Prostate gland (tissue), 2 donors: Measurements from ENCODE around the gene PHLDB1.

Experiments used
- POLR2A ChIP-seq: fragments of 450-650 bp; IDR thresholded peaks from one replicate; pipeline ENCODE4 v1.6.1; 2016; ENCODE audit warnings: antibody characterized with exemption, mild to moderate bottlenecking
- POLR2AphosphoS5 ChIP-seq: sonication (generic); formaldehyde crosslinking; IDR thresholded peaks from one replicate; pipeline ENCODE4 v1.6.1; 2017; ENCODE audit warnings: antibody characterized with exemption
- TF ChIP-seq, protein P1 (sequence below), 4 experiments: fragments of 200-600 bp in 2 of 4; fragments of 450-650 bp in 2 of 4; sonication (generic) in 2 of 4; IDR thresholded peaks; 1 replicate in 3 of 4; 2 replicates in 1 of 4; pipeline ENCODE4 v1.5.1; 2016 to 2019; ENCODE audit warnings: antibody characterized with exemption in 4 of 4, mild to moderate bottlenecking in 2 of 4, moderate library complexity in 2 of 4

DNA sequence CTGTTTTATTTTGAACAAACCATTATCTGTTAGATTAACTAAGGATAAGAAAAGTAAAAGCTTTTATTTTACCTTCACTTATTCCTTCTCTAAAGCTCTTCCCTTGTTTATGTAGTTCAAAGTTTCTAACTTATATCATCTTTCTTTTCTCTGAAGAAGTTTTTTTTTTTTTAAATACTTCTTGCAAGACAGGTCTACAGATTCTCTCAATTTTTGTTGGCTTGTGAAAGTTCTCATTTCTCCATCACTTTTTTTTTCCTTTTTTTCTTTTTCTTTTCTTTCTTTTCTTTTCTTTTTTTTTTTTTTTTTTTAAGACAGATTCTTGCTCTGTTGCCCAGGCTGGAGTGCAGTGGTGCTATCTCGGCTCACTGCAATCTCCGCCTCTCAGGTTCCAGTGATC lies 76.8 kb downstream of the PHLDB1 start:
- no peak for TF ChIP-seq POLR2A
- TF ChIP-seq, protein P1, sequence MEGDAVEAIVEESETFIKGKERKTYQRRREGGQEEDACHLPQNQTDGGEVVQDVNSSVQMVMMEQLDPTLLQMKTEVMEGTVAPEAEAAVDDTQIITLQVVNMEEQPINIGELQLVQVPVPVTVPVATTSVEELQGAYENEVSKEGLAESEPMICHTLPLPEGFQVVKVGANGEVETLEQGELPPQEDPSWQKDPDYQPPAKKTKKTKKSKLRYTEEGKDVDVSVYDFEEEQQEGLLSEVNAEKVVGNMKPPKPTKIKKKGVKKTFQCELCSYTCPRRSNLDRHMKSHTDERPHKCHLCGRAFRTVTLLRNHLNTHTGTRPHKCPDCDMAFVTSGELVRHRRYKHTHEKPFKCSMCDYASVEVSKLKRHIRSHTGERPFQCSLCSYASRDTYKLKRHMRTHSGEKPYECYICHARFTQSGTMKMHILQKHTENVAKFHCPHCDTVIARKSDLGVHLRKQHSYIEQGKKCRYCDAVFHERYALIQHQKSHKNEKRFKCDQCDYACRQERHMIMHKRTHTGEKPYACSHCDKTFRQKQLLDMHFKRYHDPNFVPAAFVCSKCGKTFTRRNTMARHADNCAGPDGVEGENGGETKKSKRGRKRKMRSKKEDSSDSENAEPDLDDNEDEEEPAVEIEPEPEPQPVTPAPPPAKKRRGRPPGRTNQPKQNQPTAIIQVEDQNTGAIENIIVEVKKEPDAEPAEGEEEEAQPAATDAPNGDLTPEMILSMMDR (IDR thresholded peaks at IDR 0.05), result no peak
- TF ChIP-seq POLR2AphosphoS5, result no peak
